GM10266 (cell line): Measurements from ENCODE around the gene VIM.
A peak's percentile ranks its signal among the peaks of the same experiment; 100 is the strongest.

ENCODE experiments used
- DNase-seq: peaks from one replicate; pipeline ENCODE4 v3.0.0; 2012; ENCODE audit errors: extremely low spot score
- TF ChIP-seq, protein P1 (sequence below): IDR thresholded peaks from 2 replicates; pipeline ENCODE4 v1.5.1; 2012; ENCODE audit warnings: mild to moderate bottlenecking, low read depth; ENCODE audit not compliant: control insufficient read depth, insufficient read depth; ENCODE audit errors: missing control alignments

Gene VIM

GRCh38 chr10:17215782-17216122, 12.3 kb upstream of the VIM start:
- no peak for DNase-seq
- TF ChIP-seq, protein P1, sequence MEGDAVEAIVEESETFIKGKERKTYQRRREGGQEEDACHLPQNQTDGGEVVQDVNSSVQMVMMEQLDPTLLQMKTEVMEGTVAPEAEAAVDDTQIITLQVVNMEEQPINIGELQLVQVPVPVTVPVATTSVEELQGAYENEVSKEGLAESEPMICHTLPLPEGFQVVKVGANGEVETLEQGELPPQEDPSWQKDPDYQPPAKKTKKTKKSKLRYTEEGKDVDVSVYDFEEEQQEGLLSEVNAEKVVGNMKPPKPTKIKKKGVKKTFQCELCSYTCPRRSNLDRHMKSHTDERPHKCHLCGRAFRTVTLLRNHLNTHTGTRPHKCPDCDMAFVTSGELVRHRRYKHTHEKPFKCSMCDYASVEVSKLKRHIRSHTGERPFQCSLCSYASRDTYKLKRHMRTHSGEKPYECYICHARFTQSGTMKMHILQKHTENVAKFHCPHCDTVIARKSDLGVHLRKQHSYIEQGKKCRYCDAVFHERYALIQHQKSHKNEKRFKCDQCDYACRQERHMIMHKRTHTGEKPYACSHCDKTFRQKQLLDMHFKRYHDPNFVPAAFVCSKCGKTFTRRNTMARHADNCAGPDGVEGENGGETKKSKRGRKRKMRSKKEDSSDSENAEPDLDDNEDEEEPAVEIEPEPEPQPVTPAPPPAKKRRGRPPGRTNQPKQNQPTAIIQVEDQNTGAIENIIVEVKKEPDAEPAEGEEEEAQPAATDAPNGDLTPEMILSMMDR, result no peak

GRCh38 chr10:17216217-17216900, 11.7 kb upstream of the VIM start:
- TF ChIP-seq, protein P1, result no peak
- peak; percentile 64 for DNase-seq

DNA sequence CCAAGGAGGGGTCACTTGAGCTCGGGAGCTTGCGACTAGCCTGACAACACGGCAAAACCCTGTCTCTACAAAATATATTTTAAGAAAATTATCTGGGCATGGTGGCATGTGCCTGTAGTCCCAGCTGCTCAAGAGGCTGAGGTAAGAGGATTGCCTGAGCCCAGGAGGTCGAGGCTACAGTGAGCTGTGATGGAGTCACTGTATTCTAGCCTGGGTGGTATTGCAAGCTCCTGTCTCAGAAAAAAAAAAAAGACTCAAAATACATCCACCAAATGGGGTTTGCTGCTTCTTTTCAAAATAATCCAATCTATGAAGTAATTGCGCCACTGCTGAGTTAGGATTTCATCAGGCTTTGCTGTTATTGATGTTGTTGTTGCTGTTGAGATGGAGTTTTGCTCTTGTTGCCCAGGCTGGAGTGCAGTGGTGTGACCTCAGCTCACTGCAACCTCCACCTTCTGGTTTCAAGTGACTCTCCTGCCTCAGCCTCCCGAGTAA, 11.1 kb upstream of the VIM start:
- TF ChIP-seq, protein P1, result no peak
- no peak for DNase-seq

DNA sequence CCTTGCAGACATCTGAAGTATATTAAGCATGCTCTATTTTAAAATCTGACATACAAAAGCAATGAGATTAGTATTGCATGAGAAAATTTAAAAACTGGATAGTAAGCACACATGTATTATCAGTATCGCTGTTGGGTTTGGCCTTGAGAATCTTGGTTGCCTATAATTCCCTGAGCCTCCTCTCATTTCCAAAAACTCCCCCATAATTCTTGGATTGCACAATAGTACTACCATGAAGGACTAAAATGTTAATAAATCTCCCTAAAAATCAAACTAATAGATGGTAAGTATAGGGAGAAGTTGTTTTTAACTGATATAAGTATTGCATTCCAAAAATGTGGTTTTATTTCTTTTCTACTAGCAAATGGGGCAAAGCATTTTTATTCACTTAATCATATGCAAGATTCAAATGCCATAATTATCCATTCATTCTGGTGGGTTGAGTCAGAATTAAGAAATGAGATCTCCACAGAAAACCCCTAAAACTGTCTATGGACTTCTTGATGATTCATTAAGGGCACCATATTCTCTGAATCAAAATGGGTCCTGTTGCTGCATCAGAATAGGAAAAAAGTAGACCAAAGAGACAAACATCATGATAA, 10.3 kb upstream of the VIM start:
- DNase-seq, result no peak
- TF ChIP-seq, protein P1, result no peak

DNA sequence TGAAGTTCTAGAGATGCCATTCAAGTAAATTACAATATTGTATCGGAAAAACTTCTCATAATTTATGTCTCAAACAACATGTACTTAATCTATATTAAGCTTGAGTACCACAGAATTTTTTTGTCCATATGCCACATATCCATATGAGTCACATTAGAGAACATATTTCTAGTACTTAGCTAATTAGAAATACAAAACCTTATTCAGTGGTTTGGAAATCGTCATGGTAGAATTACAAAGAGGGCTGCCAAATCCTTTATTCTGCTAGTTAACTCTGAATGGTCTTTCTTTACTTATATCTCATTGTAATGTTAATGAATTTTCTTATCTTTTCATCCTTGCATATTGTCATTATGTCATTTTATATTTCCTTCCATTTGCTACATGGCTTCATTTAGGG, 9.0 kb upstream of the VIM start:
- no peak for DNase-seq
- TF ChIP-seq, protein P1, result no peak

GRCh38 chr10:17220652-17221100, 7.4 kb upstream of the VIM start:
- DNase-seq, result no peak
- TF ChIP-seq, protein P1, result no peak

GRCh38 chr10:17222329-17222728, 5.7 kb upstream of the VIM start:
- DNase-seq, result no peak
- TF ChIP-seq, protein P1, result no peak
